Measurements from ENCODE around the gene HIPK4. TPM values are rescaled to one million over a fixed set of nuclear protein-coding genes. Genes with fewer than 3 reads are reported as not detected.

HIPK4 gene
- total and polyA plus RNA-seq, 9 of the 15 experiments (the other 6 are each of a cell fraction or from before 2014, with no cell fraction given) = 0.06 to 0.09 TPM; not detected in 7

DNA sequence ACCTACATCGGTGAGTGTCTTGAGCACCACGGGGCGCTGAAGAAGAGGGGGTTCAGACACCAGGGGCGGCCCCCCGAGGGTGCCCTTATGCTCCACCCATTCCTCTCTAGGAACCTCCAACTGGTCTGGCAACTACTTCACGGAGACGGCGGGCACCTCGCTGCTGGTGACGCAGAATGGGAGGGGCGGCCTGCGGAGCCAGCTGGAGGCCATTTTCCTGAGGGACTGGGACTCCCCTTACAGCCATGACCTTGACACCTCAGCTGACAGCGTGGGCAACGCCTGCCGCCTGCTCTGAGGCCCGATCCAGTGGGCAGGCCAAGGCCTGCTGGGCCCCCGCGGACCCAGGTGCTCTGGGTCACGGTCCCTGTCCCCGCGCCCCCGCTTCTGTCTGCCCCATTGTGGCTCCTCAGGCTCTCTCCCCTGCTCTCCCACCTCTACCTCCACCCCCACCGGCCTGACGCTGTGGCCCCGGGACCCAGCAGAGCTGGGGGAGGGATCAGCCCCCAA is 12.1 kb downstream of the HIPK4 start:
- no peaks in the 10 kb centered on the region for H3K9me1 ChIP-seq (ENCODE audit: control insufficient read depth, insufficient read depth, low read length)
- DNase-seq (ENCODE audit: extremely low read depth in 1 of 4, low spot score in 3 of 4) (no peak), ATAC-seq (no peak), FAIRE-seq (no peak)
- no peak overlapping the region for H3K9ac ChIP-seq (ENCODE audit: insufficient read depth in 1 of 2, low read depth in 2 of 2, low read length in 2 of 2)
- no peak overlapping the region for H3K4me2 ChIP-seq (ENCODE audit: insufficient read depth, low read length)
- TSS peak; percentile 91 for BruUV-seq (replicated peaks)
- no peaks in the 10 kb centered on the region for H3K79me2 ChIP-seq (ENCODE audit: control insufficient read depth, insufficient read depth, low read length)
- POLR2A ChIA-PET = interaction anchor here (0.6 kb wide), 1 partner anchor 169 kb away, joined by 4 read pairs; no protein-coding TSS in a partner anchor
- peaks cover 27% of the 10 kb centered on the region; the same call in 2 of the 3 replicates for H3K36me3 ChIP-seq (ENCODE audit: control insufficient read depth, insufficient read depth, low read length)
- no peaks in the 10 kb centered on the region for H3K27me3 ChIP-seq (ENCODE audit: control insufficient read depth in 2 of 2, insufficient read depth in 2 of 2, low read length in 2 of 2)
- WGBS (ENCODE audit: insufficient coverage, low coverage, missing lambda C conversion rate) = 89% methylated on average over 16 of the region's 25 CpGs
- in situ Hi-C loops (cut with MboI) = no loop called here
- CTCF ChIA-PET (ENCODE audit: low intra/inter-chr PET ratio) = no interaction called here
- H3K27ac ChIP-seq (ENCODE audit: extremely low read depth, low read depth, low read length) = no peak overlapping the region
- no peak overlapping the region for H3K4me3 ChIP-seq
- intact Hi-C loops (cut with micrococcal nuclease) = no loop called here
- H4K20me1 ChIP-seq (replicated peaks; ENCODE audit: control insufficient read depth, insufficient read depth, low read length) = 0 out of 2 replicates have a peak, but pooled peaks cover 5% of the 10 kb centered on the region
- no peaks in the 10 kb centered on the region for H3K9me3 ChIP-seq (replicated peaks; ENCODE audit: control insufficient read depth, insufficient read depth, low read depth, low read length)
- TF ChIP-seq EP300 (IDR thresholded peaks at IDR 0.05; ENCODE audit: low read length) (no peak), TEAD2 (tag; IDR thresholded peaks at IDR 0.05) (no peak), POLR2G (IDR thresholded peaks at IDR 0.05; ENCODE audit: low read depth, low read length) (0 out of 2 replicates have a peak, but pooled peaks have one; percentile 19), U2AF1 (optimal IDR thresholded peaks at IDR 0.05; ENCODE audit: low read depth, low read length) (no peak), ZNF507 (tag; conservative IDR thresholded peaks at IDR 0.05) (no peak)
- H3K4me1 ChIP-seq (replicated peaks in 1 of 2; ENCODE audit: control insufficient read depth in 2 of 2, insufficient read depth in 2 of 2, low read length in 2 of 2) = peaks cover 0 to 31% of the 10 kb centered on the region in 2 experiments; a peak in 3 of 5 replicates
- H2AFZ ChIP-seq (ENCODE audit: low read depth, low read length) = no peak overlapping the region

Measured in K562 (cell line).